HG02870 (cell line): Measurements from ENCODE around the gene ILF3.

Source experiments
- ATAC-seq: cut with Tn5 transposase; IDR thresholded peaks from one replicate; pipeline ENCODE4 v1.9.1; 2021; ENCODE audit warnings: mild to moderate bottlenecking, moderate library complexity; ENCODE audit not compliant: unreplicated experiment

ILF3 gene

GRCh38 chr19:10727685-10728201 is 73.6 kb downstream of the ILF3 start:
- ATAC-seq: no peak

- ATAC-seq: no peak
Measured at GRCh38 chr19:10729411-10729810, 75.3 kb downstream of the ILF3 start.

- ATAC-seq: no peak
Measured at GRCh38 chr19:10730932-10731331, 76.8 kb downstream of the ILF3 start.

GRCh38 chr19:10735741-10736140 is 81.6 kb downstream of the ILF3 start:
- ATAC-seq: no peak

GRCh38 chr19:10736189-10736588 is 82.0 kb downstream of the ILF3 start:
- ATAC-seq: no peak

GRCh38 chr19:10736916-10737551 is 82.9 kb downstream of the ILF3 start:
- no peak for ATAC-seq

GRCh38 chr19:10737722-10738121 is 83.6 kb downstream of the ILF3 start:
- ATAC-seq: no peak

GRCh38 chr19:10740798-10741197 is 86.7 kb downstream of the ILF3 start:
- no peak for ATAC-seq
